PFSK-1 (cell line): Measurements from ENCODE around the gene LRRC27.

ENCODE experiments used
- FOXP2 ChIP-seq: optimal IDR thresholded peaks from 2 replicates; pipeline ENCODE3; 2011; ENCODE audit warnings: borderline replicate concordance, control low read depth, inconsistent platforms; ENCODE audit not compliant: insufficient read depth; ENCODE audit errors: extremely low read length, extremely low read depth
- POLR2AphosphoS5 ChIP-seq: IDR thresholded peaks from 2 replicates; pipeline ENCODE4 v1.6.1; 2012; ENCODE audit warnings: low read depth, mild to moderate bottlenecking, control low read depth, low read length, moderate library complexity
- REST ChIP-seq, 2 experiments: IDR thresholded peaks; 2 replicates each; pipeline versions ENCODE4 v1.6.1 to v1.8.0; 2011 to 2012; ENCODE audit warnings: low read depth in 2 of 2, low read length in 2 of 2, control low read depth in 1 of 2, inconsistent platforms in 1 of 2, mild to moderate bottlenecking in 1 of 2, moderate library complexity in 1 of 2; ENCODE audit not compliant: insufficient read depth in 1 of 2
- SIN3A ChIP-seq: IDR thresholded peaks from 2 replicates; pipeline ENCODE4 v1.6.1; 2012; ENCODE audit warnings: mild to moderate bottlenecking, low read length, moderate library complexity, borderline replicate concordance; ENCODE audit not compliant: insufficient read depth
- TAF1 ChIP-seq: IDR thresholded peaks from 2 replicates; pipeline ENCODE4 v1.6.1; 2012; ENCODE audit warnings: low read length, control low read depth, borderline replicate concordance; ENCODE audit not compliant: insufficient read depth

Gene LRRC27

GRCh38 chr10:132359305-132360040, 27.5 kb downstream of the LRRC27 start:
- TF ChIP-seq REST (IDR thresholded peaks at IDR 0.05; ENCODE audit: insufficient read depth in 1 of 2, low read depth in 2 of 2, low read length in 2 of 2) (no peak), FOXP2 (no peak), SIN3A (no peak), TAF1 (no peak), POLR2AphosphoS5 (no peak)

GRCh38 chr10:132360766-132361447, 28.9 kb downstream of the LRRC27 start:
- TF ChIP-seq SIN3A (no peak), REST (IDR thresholded peaks at IDR 0.05; ENCODE audit: insufficient read depth in 1 of 2, low read depth in 2 of 2, low read length in 2 of 2) (no peak), TAF1 (no peak), POLR2AphosphoS5 (no peak), FOXP2 (no peak)

DNA sequence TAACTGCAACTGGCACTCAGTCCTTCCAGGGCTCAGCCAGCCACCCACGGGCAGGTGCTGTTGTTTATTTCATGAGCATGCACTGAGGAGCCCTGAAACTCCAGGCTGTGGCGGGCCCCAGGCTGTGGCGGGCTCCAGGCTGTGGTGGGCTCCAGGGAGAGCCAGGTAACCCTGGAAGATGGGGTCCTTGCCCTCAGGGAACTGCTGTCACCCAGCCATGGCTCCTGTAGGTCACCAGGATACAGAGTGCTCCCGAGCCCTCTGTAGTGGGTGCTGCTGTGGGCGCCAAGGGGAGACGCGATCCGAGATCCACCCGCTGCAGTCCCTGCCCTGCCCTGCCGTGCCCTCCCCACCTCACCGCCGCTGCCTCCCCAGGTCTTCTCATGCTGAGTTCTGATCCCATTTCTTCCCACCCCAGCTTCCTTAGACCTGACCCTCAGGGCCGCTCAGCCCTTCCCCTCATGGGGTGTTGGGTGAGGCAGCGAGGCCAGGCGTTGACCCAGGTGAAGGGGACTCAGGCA, 29.6 kb downstream of the LRRC27 start:
- TF ChIP-seq FOXP2 = no peak
- TF ChIP-seq TAF1 = no peak
- no peak for TF ChIP-seq SIN3A
- no peak for TF ChIP-seq REST (IDR thresholded peaks at IDR 0.05; ENCODE audit: insufficient read depth in 1 of 2, low read depth in 2 of 2, low read length in 2 of 2)
- no peak for TF ChIP-seq POLR2AphosphoS5

DNA sequence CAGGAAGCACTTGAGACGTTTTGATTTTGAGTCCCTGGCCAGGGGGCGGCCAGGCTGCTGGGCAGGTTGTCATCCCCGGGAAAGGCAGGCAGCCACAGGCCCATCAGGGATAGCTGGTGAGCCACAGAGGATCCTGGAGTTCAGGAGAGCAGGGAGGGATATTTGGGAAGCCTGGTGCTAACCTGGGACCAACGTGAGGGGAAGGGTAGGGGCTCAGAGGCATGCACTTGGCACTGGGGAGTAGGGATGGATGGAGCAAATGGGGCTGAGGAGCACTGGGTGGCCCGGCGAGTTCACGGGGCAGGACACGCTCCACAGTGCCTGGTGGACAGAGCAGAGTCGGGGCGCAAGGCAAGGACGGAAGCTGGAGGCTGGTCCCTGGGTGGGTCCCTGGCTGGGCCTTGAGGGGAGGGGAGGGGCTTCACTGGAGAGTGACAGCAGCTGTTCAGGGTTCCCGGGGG, 30.2 kb downstream of the LRRC27 start:
- no peak for TF ChIP-seq POLR2AphosphoS5
- TF ChIP-seq TAF1 = no peak
- no peak for TF ChIP-seq FOXP2
- no peak for TF ChIP-seq SIN3A
- TF ChIP-seq REST (IDR thresholded peaks at IDR 0.05; ENCODE audit: insufficient read depth in 1 of 2, low read depth in 2 of 2, low read length in 2 of 2) = no peak
